ENCODE results near the gene MORN3. TPM values are rescaled to one million over a fixed set of nuclear protein-coding genes. Genes with fewer than 3 reads are reported as not detected.

The MORN3 gene
- total and polyA plus RNA-seq, 9 of the 15 experiments (the other 6 are each of a cell fraction or from before 2014, with no cell fraction given): 0.09 to 0.27 (median 0.20) TPM

- TF ChIP-seq GATAD2A (IDR thresholded peaks at IDR 0.05) (no peak), STAT6 (CRISPR knock-in tag; IDR thresholded peaks at IDR 0.05) (no peak), THRA (IDR thresholded peaks at IDR 0.05) (no peak), CAMTA2 (CRISPR knock-in tag; conservative IDR thresholded peaks at IDR 0.05) (no peak), MTF1 (CRISPR knock-in tag; IDR thresholded peaks at IDR 0.05; ENCODE audit: borderline replicate concordance) (no peak), MCM5 (IDR thresholded peaks at IDR 0.05; ENCODE audit: low read depth) (no peak), GTF2A2 (tag; IDR thresholded peaks at IDR 0.05) (no peak), HSF4 (CRISPR knock-in tag; IDR thresholded peaks at IDR 0.05; ENCODE audit: borderline replicate concordance) (no peak), ZNF280B (CRISPR knock-in tag; IDR thresholded peaks at IDR 0.05) (no peak), HCFC1 (IDR thresholded peaks at IDR 0.05; ENCODE audit: low read depth, low read length) (no peak), CHD4 (IDR thresholded peaks at IDR 0.05; ENCODE audit: insufficient read depth, insufficient replicate concordance, low read depth, low read length, poor library complexity, severe bottlenecking) (no peak), NCOR1 (IDR thresholded peaks at IDR 0.05) (no peak), FOXA1 (IDR thresholded peaks at IDR 0.05; ENCODE audit: borderline replicate concordance) (no peak), SRF (CRISPR knock-in tag; IDR thresholded peaks at IDR 0.05) (no peak), ZNF217 (CRISPR knock-in tag; IDR thresholded peaks at IDR 0.05) (no peak), CBX1 (IDR thresholded peaks at IDR 0.05; ENCODE audit: low read depth) (no peak), ELK3 (CRISPR knock-in tag; IDR thresholded peaks at IDR 0.05) (no peak), CREBBP (IDR thresholded peaks at IDR 0.05; ENCODE audit: low read depth, low read length) (no peak), BCOR (IDR thresholded peaks at IDR 0.05) (no peak), TFE3 (CRISPR knock-in tag; IDR thresholded peaks at IDR 0.05) (no peak), JUND (IDR thresholded peaks at IDR 0.05; ENCODE audit: borderline replicate concordance, low read depth, low read length) (no peak; the same call in 1 of the 2 replicates), JUND (tag; IDR thresholded peaks at IDR 0.05; ENCODE audit: borderline replicate concordance, low read depth, low read length) (peak; percentile 55; the same call in 1 of the 3 replicates), SMC3 (conservative IDR thresholded peaks at IDR 0.05; ENCODE audit: insufficient read depth, low read depth, low read length) (no peak)
These were observed 42.7 kb upstream of the MORN3 start (continued) for GRCh38 chr12:121712190-121712460.
